Measurements from ENCODE around the gene MYOM3. TPM values are rescaled to one million over a fixed set of nuclear protein-coding genes. Genes with fewer than 3 reads are reported as not detected.

The MYOM3 gene
- total and polyA plus RNA-seq, 2 of the 13 experiments (the other 11 are each of a cell fraction or from before 2014, with no cell fraction given), result 5.8 to 15.3 TPM

DNA sequence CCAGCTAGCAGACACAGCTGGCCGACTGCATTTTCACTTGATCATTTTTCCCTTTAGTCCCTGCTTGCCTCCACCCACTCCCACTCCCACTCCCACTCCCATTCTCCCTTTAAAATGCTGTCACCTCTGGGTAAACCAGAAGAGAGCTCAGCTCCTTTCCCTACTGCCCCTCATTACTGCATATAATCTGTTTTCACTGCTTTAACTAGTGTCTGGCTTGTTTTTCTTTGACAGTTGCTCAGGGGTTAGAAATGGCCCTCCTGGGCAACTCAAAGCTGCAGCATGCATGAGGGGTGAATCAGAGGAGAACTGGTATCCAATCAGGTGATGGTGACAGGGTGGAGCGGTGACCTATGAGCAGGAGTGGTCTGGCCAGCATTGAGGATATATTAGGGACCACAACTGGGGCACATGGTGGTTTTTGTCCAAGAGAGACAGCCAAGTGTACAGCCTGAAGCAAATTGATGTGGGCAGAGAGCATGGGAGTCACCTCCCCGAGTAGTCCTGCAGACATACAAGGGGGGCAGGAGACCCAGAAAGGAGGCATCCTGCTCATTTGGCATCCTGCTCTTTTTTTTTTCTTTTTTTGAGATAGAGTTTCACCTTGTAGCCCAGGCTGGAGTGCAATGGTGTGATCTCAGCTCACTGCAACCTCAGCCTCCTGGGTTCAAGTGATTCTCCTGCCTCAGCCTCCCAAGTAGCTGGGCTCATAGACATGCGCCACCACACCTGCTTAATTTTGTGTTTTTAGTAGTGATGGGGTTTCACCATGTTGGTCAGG lies 89.2 kb downstream of the MYOM3 start (continued):
- TF ChIP-seq, protein P1, sequence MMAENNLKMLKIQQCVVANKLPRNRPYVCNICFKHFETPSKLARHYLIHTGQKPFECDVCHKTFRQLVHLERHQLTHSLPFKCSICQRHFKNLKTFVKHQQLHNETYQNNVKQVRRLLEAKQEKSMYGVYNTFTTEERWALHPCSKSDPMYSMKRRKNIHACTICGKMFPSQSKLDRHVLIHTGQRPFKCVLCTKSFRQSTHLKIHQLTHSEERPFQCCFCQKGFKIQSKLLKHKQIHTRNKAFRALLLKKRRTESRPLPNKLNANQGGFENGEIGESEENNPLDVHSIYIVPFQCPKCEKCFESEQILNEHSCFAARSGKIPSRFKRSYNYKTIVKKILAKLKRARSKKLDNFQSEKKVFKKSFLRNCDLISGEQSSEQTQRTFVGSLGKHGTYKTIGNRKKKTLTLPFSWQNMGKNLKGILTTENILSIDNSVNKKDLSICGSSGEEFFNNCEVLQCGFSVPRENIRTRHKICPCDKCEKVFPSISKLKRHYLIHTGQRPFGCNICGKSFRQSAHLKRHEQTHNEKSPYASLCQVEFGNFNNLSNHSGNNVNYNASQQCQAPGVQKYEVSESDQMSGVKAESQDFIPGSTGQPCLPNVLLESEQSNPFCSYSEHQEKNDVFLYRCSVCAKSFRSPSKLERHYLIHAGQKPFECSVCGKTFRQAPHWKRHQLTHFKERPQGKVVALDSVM (CRISPR knock-in tag; IDR thresholded peaks at IDR 0.05), result peak; percentile 91
- no peak for TF ChIP-seq ZNF674 (CRISPR knock-in tag; IDR thresholded peaks at IDR 0.05; ENCODE audit: low read depth)
- TF ChIP-seq, protein P2, sequence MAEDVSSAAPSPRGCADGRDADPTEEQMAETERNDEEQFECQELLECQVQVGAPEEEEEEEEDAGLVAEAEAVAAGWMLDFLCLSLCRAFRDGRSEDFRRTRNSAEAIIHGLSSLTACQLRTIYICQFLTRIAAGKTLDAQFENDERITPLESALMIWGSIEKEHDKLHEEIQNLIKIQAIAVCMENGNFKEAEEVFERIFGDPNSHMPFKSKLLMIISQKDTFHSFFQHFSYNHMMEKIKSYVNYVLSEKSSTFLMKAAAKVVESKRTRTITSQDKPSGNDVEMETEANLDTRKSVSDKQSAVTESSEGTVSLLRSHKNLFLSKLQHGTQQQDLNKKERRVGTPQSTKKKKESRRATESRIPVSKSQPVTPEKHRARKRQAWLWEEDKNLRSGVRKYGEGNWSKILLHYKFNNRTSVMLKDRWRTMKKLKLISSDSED (CRISPR knock-in tag; IDR thresholded peaks at IDR 0.05), result no peak
- peak; percentile 73 for TF ChIP-seq POLR2G (IDR thresholded peaks at IDR 0.05; ENCODE audit: low read depth, low read length)
- no peak for TF ChIP-seq ZNF562 (CRISPR knock-in tag; IDR thresholded peaks at IDR 0.05; ENCODE audit: borderline replicate concordance)
- no peak for TF ChIP-seq ARID2 (CRISPR knock-in tag; IDR thresholded peaks at IDR 0.05; ENCODE audit: borderline replicate concordance)
- no peak for TF ChIP-seq TCF12 (IDR thresholded peaks at IDR 0.05)
- no peak for TF ChIP-seq TCF12 (CRISPR knock-in tag; IDR thresholded peaks at IDR 0.05)
- TF ChIP-seq ZNF83 (CRISPR knock-in tag; IDR thresholded peaks at IDR 0.05; ENCODE audit: borderline replicate concordance), result no peak
- TF ChIP-seq FOXK1 (CRISPR knock-in tag; IDR thresholded peaks at IDR 0.05; ENCODE audit: borderline replicate concordance, low read depth), result no peak
- peak; percentile 51 for TF ChIP-seq HDAC1 (CRISPR knock-in tag; IDR thresholded peaks at IDR 0.05)
- TF ChIP-seq ZFP41 (CRISPR knock-in tag; IDR thresholded peaks at IDR 0.05; ENCODE audit: borderline replicate concordance), result no peak
- no peak for TF ChIP-seq BCL6 (CRISPR knock-in tag; IDR thresholded peaks at IDR 0.05)
- no peak for TF ChIP-seq PRPF4 (IDR thresholded peaks at IDR 0.05; ENCODE audit: low read depth, low read length, poor library complexity, severe bottlenecking)
- TF ChIP-seq, protein P3, sequence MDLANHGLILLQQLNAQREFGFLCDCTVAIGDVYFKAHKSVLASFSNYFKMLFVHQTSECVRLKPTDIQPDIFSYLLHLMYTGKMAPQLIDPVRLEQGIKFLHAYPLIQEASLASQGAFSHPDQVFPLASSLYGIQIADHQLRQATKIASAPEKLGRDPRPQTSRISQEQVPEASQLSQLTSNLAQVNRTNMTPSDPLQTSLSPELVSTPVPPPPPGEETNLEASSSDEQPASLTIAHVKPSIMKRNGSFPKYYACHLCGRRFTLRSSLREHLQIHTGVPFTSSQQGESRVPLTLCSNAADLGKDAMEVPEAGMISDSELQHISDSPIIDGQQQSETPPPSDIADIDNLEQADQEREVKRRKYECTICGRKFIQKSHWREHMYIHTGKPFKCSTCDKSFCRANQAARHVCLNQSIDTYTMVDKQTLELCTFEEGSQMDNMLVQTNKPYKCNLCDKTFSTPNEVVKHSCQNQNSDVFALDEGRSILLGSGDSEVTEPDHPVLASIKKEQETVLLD (CRISPR knock-in tag; IDR thresholded peaks at IDR 0.05; ENCODE audit: low read depth), result peak; percentile 12; the same call in 1 of the 2 replicates
- 0 out of 2 replicates have a peak, but pooled peaks have one; percentile 16 for TF ChIP-seq JUND (CRISPR knock-in tag; IDR thresholded peaks at IDR 0.05)
- TF ChIP-seq, protein P4, sequence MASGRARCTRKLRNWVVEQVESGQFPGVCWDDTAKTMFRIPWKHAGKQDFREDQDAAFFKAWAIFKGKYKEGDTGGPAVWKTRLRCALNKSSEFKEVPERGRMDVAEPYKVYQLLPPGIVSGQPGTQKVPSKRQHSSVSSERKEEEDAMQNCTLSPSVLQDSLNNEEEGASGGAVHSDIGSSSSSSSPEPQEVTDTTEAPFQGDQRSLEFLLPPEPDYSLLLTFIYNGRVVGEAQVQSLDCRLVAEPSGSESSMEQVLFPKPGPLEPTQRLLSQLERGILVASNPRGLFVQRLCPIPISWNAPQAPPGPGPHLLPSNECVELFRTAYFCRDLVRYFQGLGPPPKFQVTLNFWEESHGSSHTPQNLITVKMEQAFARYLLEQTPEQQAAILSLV (CRISPR knock-in tag; IDR thresholded peaks at IDR 0.05; ENCODE audit: borderline replicate concordance), result no peak
- TF ChIP-seq ZNF598 (CRISPR knock-in tag; IDR thresholded peaks at IDR 0.05; ENCODE audit: borderline replicate concordance), result no peak
- TF ChIP-seq YY1 (IDR thresholded peaks at IDR 0.05; ENCODE audit: insufficient read depth, insufficient replicate concordance, low read depth, low read length), result no peak
- TF ChIP-seq MAFG (CRISPR knock-in tag; IDR thresholded peaks at IDR 0.05), result no peak
- no peak for TF ChIP-seq ZNF550 (CRISPR knock-in tag; IDR thresholded peaks at IDR 0.05; ENCODE audit: borderline replicate concordance)
- no peak; the same call in 1 of the 2 replicates for TF ChIP-seq MED13 (CRISPR knock-in tag; IDR thresholded peaks at IDR 0.05)

Data from HepG2 (cell line).